HG03571 (cell line): ENCODE measurements around the gene FOXJ1.

Experiments
- ATAC-seq: cut with Tn5 transposase; IDR thresholded peaks from one replicate; pipeline ENCODE4 v1.9.1; 2021; ENCODE audit not compliant: unreplicated experiment

FOXJ1 gene

DNA sequence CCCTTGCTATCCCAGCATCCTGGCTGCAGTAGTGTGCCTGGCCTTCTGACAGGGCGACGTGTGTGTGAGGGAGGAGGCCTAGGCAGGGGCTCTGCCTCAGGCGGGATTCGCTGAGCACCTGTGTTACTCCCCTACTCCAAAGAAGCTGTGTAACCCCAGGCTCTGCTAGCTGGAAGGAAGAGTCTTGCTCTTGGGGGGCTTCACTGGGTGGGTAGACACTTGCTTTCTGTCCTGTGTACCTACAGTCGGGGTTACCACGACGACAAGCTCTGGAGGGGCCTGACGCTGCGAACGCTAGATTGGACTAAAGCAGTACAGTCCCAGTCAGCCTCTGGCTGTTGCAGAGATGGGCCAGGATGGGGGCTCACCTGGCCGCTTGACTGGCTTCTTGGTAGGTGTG, 47.0 kb downstream of the FOXJ1 start:
- no peak for ATAC-seq

DNA sequence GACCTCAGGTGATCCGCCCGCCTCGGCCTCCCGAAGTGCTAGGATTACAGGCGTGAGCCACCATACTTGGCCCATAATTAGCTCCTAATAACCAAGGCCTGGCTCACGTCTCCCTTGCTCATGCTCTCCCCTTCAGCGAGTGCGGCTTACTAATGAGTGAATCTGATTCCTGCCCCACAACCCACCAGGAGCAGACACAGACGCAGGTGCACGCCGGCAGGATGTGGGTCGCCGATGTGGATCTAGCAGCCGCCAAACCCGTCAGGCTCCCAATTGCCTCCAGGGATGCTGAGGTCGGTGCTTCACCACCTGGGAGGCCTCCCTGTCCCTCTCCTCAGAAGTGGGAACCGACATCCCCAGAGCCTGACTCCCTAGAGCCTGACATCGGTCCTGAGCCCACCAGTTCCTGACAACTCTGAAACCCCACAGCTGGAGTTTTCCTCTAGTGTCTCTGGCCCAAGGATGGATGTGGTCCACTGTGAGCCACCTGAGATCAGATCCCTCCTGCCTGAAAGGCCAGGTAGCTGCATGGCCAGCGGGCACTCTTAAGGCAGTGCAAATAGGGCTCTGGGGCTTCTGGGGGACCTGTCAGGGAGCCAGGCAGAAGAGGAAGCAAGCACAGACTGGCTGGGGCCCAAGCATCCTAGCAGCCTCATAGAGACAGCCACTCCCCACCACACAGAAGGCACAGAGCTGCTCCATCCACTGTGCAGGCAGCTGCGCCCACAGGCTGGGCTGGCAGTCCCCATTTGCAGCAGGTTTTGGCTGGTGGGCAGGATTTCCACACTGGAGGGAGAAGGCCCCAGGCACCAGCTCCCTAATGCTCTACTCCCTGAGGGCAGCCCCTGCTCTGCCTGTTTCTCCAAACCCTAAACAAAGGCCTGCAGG, 48.3 kb downstream of the FOXJ1 start:
- no peak for ATAC-seq

DNA sequence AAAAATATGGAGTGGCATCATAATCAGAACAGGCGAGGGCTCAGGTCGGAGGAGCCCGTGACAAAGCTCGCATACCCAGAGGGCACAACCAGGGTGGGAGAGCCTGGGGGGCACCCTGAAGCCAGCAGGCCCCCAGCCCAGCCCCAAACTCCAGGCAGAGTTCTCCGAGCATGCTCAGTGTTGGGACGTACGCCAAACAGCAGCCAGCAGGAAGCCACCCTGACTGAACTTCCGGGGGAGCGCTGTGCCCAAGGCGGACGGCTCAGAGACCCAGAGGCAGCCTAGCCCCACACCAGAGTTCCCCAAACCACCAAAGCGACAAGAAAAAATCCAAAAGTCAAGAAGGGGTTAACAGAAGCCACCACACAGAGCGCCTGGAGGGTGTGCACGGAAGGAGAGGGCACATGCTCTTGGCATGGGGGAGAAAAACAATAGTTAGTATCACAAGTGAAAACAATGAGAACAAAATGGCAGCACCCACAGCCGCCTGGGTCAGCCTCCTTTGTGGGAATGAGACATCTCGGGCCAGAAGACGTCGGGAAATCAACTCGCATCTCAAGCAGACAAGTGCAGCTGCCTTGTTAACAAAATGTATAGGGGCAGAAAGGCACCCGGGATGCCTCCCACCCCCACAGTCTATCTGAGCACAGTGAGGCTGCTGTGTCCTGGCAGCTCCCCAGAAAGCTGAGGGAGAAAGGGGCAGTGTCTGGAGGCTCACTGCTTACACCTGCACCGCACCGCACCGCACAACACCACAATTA, 49.3 kb downstream of the FOXJ1 start:
- ATAC-seq, result no peak

DNA sequence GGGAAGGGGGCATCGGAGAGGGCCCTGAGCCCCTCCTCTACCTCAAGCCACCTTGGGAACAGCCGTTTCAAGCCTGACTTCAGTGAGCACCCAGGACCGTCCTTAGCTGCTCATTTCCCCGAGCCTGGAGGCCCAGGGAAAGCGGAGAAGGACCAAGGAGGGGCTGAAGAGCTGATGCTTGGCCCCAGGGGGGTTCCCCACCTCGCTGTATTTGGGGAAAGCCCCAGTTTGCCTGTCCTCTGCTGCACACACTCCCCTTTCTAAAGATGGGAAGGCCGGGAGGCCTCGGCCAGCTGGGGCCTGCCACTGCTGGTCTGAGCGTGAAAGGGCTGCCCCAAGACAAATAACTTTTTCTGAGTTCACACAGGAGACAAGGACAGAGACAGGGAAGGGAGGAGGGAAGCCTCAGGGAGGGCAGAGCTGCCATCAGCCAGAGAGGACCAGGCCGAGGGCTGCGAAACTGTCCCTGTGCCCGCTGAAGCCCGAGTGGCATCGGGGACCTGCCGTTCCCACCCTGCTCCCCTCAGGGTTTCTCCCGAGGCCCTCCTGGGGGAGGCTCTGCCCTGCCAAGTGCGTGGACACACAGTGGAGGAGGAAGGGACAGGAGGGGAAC, 50.4 kb downstream of the FOXJ1 start:
- ATAC-seq, result no peak

DNA sequence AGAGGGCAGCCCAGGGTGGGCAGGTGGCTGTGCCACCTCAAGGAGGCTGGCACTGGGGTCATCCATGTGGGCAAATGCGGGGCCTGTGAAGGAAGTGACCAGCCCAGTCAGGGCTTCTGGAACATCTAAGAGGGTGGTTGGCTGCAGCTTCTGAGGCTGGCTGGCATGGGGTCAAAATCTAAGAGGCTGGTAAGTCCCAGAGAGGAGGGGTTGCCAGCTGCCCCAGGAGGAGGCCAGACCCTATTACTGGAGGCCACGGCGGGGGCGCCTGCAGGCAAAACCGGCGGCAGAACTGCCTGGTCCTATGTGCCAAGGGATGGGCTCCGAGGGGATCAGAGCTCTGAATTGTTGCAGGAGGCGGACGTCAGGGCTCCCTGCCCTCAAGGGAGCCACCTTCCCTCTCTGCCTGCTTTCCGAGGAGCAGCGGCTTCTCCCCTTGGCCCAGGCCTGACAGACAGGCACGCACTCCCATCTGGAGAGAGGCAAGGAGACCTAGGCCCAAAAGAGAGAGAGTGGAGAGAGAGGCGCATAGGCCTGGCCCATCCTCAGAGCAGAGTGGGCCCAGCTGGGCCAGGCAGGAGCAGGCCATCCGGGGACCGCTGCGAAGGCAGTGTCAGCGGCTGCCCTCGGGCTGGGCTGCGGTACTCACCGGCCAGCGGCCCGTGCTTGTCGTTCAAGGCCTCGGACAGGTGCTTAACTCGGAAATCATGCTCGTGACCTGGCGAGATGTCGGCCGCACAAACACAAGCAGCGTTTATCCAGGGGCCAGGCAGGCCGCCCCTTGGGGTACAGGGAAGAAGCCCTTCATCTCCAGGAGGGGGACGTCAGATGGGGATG, 51.1 kb downstream of the FOXJ1 start:
- ATAC-seq, result no peak

DNA sequence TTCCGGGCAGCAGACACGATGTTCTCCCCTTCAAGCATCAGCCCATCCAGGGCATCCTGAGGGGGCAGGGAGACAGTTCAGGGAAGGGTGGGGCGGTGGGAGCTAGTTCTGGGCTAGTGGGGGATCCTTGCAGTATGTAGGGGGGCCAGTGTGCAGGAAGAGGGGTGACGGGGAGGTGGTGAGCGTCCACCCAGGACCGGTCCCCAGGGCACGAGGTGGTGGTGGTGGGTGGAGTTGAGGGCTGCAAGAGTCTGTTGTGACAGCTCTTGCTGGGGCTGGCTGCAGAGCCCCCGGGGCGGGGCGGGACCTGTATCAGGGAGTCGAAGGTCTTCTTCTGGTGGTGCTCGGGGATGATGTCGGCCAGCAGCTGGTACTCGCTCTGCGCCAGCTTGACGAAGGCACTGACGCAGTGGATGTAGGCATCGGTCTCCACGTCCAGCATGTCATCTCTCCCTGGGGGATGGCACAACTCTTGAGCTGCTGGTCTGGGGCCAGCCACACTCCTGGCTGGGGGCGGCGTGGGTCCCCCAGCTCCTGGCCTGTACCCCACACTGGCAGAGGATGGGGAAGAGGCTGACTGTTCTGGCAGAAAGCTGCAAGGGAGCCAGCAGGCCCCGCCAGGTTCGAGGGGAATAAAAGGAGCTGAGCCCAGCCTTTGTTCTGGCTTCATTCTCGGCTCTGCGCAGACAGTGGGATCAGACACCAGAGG, 52.0 kb downstream of the FOXJ1 start:
- ATAC-seq, result no peak

DNA sequence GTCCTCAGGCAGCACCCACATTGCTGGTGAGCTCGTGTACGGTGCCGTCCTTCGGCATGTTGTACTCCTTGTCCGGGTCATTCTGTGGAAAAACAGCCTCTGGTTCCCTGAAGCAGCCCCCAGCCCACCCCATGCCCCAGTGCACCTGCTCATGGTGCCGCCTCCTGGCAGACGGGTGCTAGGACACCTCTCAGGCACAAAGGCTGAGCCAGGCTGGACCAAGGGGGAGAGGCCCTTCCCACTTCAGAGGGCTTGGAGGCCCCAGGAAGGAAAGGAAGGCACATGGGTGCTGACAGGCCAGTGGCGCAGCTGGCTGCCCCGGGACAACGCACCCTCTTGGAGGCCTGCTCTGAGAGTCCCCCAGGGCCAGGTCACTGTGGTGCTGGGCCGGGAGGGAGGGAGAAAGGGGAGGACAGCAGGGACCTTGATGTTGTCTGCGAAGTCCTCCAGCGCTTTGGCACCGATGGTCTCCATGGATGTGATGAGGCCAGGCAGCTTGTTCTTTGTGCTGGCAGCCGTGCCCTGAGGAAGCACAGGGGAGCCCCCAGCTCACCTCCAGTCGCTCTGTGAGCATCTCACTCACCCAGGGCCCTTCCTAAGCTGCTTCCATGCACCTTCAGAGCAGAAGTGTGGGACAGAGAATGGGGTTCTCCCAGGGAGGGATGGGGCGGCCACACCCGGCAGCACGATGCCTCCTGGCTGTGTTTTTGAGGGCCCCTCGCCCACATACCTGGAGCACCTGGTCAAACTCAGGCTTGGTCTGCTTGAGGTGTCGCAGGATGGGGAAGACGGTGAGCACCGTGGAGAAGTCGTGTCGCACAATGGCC, 52.8 kb downstream of the FOXJ1 start:
- ATAC-seq, result no peak

DNA sequence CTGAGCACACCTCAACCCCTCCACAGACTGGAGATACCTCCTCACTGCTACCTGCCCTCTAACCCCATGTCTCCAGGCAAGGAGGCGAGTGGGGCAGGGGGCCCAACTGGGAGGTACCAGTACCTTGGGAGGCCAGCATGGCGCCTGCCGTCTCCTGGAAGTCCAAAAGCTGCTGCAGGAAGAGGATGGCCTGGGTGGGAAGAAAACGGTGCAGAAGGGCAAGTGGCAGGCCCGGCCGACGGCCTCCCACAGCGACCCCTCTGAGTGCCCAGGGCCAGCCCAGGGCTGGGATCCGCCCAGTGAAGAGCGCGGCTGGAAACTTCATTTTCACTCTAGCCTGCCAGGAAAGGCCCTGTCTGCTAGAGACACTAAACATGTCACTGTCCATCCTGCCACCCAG, 53.5 kb downstream of the FOXJ1 start:
- ATAC-seq, result no peak

DNA sequence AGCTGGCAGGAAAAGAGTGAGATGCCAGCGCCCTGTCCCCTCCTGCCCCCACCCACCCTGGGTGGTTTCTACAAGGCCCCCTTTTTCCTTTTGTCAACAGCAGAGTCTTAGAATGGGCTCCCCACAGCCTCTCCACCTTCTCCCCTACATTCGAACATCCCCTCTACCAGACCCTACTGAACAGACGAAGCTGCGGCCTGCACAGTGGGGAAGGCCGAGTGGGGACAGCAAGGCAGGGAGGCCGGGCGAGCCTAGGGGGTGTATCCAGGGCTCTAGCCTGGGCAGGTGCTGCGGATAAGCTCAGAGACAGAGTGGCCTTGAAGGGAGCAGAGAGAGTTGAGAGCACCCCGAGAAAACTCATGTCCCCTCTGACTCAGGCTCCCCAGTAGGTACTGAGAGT, 54.7 kb downstream of the FOXJ1 start:
- ATAC-seq, result no peak
